A549 (cell line): ENCODE measurements around the gene GNPDA2. TPM values are rescaled to one million over a fixed set of nuclear protein-coding genes. Genes with fewer than 3 reads are reported as not detected.

ENCODE experiments used
- ATAC-seq, 2 experiments: fragments of 200-7000 bp in 1 of 2; fragments of >200 bp in 1 of 2; cut with Nextera tagmentation in 1 of 2; cut with Tn5 transposase in 1 of 2; 3 replicates each; pipeline versions ENCODE4 v1.8.0 to v1.9.1; 2018 to 2020; ENCODE audit warnings: mild to moderate bottlenecking in 1 of 2, moderate library complexity in 1 of 2
- CTCF ChIA-PET: fragments of 300-600 bp; sonication (Branson Sonifier 250); formaldehyde crosslinking; extraction: SDS; loops from one replicate; lab custom pipeline; 2021; ENCODE audit warnings: antibody characterized with exemption, inconsistent platforms; lab: Yijun Ruan, JAX
- POLR2A ChIA-PET: fragments of 350-600 bp; formaldehyde crosslinking; extraction: SDS; loops from one replicate; lab custom pipeline; 2021; ENCODE audit warnings: antibody characterized with exemption, inconsistent platforms; lab: Yijun Ruan, JAX
- DNase-seq, 2 experiments: peaks; one replicate each; pipeline versions ENCODE4 v3.0.0 to v3.0.0-alpha.2; 2011 to 2016; ENCODE audit warnings: low read depth in 1 of 2, low spot score in 1 of 2
- FAIRE-seq: peaks from 2 replicates; lab custom pipeline; 2011; peaks lifted over from hg19 to GRCh38; lab: Jason Lieb, UNC
- H3K27ac ChIP-seq, 2 experiments: fragments of >200 bp; sonication (Bioruptor Twin); formaldehyde crosslinking; 3 replicates each; pipeline ENCODE4 v1.5.1; 2016 to 2017
- H3K4me1 ChIP-seq: fragments of >200 bp; sonication (Bioruptor Twin); formaldehyde crosslinking; 3 replicates; pipeline ENCODE4 v1.6.1; 2016
- H3K4me2 ChIP-seq: fragments of >200 bp; sonication (Bioruptor Twin); formaldehyde crosslinking; 3 replicates; pipeline ENCODE4 v1.6.1; 2016
- H3K4me3 ChIP-seq: fragments of >200 bp; sonication (Bioruptor Twin); formaldehyde crosslinking; 3 replicates; pipeline ENCODE4 v1.5.1; 2016
- H3K9me3 ChIP-seq: fragments of >200 bp; sonication (Bioruptor Twin); formaldehyde crosslinking; 3 replicates; pipeline ENCODE4 v1.6.1; 2016
- BHLHE40 ChIP-seq: IDR thresholded peaks from 2 replicates; pipeline ENCODE4 v1.6.1; 2012; ENCODE audit warnings: low read depth, low read length, inconsistent platforms
- CBX2 ChIP-seq: fragments of 200-600 bp; sonication (generic); IDR thresholded peaks from 2 replicates; pipeline ENCODE4 v1.6.1; 2016; ENCODE audit warnings: low read depth, mild to moderate bottlenecking, borderline replicate concordance
- CBX8 ChIP-seq: fragments of 200-600 bp; sonication (generic); IDR thresholded peaks from 2 replicates; pipeline ENCODE4 v1.6.1; 2016
- CHD4 ChIP-seq: fragments of 200-600 bp; sonication (generic); IDR thresholded peaks from 2 replicates; pipeline ENCODE4 v1.6.1; 2016; ENCODE audit warnings: antibody characterized with exemption, mild to moderate bottlenecking, borderline replicate concordance
- E2F6 ChIP-seq: IDR thresholded peaks from 2 replicates; pipeline ENCODE4 v1.6.1; 2012; ENCODE audit warnings: low read depth, borderline replicate concordance
- EHMT2 ChIP-seq: fragments of 200-600 bp; sonication (generic); IDR thresholded peaks from 2 replicates; pipeline ENCODE4 v1.6.1; 2016; ENCODE audit warnings: antibody characterized with exemption, low read depth, mild to moderate bottlenecking, moderate library complexity
- EP300 ChIP-seq, 2 experiments: fragments of >200 bp; sonication (Bioruptor Twin); formaldehyde crosslinking; IDR thresholded peaks; 2 replicates in 1 of 2; 3 replicates in 1 of 2; pipeline ENCODE4 v1.6.1; 2016 to 2017
- FOXS1 ChIP-seq: fragments of 250-450 bp; sonication (Bioruptor Pico); IDR thresholded peaks from 2 replicates; pipeline ENCODE4 v1.5.0; 2020; ENCODE audit warnings: mild to moderate bottlenecking, moderate library complexity
- HDAC2 ChIP-seq: fragments of 200-600 bp; sonication (generic); IDR thresholded peaks from 2 replicates; pipeline ENCODE4 v1.6.1; 2016
- HEYL ChIP-seq: fragments of 250-450 bp; sonication (Bioruptor Pico); IDR thresholded peaks from 2 replicates; pipeline ENCODE4 v1.8.0; 2021; ENCODE audit warnings: mild to moderate bottlenecking, moderate library complexity
- HMGXB4 ChIP-seq: fragments of 250-450 bp; sonication (Bioruptor Pico); IDR thresholded peaks from 2 replicates; pipeline ENCODE4 v1.5.0; 2021; ENCODE audit warnings: mild to moderate bottlenecking, moderate library complexity, borderline replicate concordance
- HOXA7 ChIP-seq: fragments of 250-450 bp; sonication (Bioruptor Pico); IDR thresholded peaks from 2 replicates; pipeline ENCODE4 v1.5.0; 2020; ENCODE audit warnings: mild to moderate bottlenecking, moderate library complexity
- HOXB13 ChIP-seq: fragments of 250-450 bp; sonication (Bioruptor Pico); IDR thresholded peaks from 2 replicates; pipeline ENCODE4 v1.5.0; 2020; ENCODE audit warnings: low read depth, mild to moderate bottlenecking, moderate library complexity
- JUNB ChIP-seq: fragments of >200 bp; sonication (Bioruptor Twin); formaldehyde crosslinking; IDR thresholded peaks from 2 replicates; pipeline ENCODE4 v1.6.1; 2016
- KDM1A ChIP-seq: fragments of 200-600 bp; sonication (generic); IDR thresholded peaks from 2 replicates; pipeline ENCODE4 v1.6.1; 2016; ENCODE audit warnings: low read depth, mild to moderate bottlenecking
- KDM5A ChIP-seq: fragments of 200-600 bp; sonication (generic); IDR thresholded peaks from 2 replicates; pipeline ENCODE4 v1.6.1; 2016; ENCODE audit warnings: antibody characterized with exemption, mild to moderate bottlenecking
- MAFK ChIP-seq: fragments of 450-650 bp; IDR thresholded peaks from 2 replicates; pipeline ENCODE4 v1.6.1; 2014; ENCODE audit not compliant: partially characterized antibody
- MAX ChIP-seq: IDR thresholded peaks from 2 replicates; pipeline ENCODE4 v1.6.1; 2012
- MAZ ChIP-seq: fragments of 150-350 bp; IDR thresholded peaks from 2 replicates; pipeline ENCODE4 v1.6.1; 2014; ENCODE audit warnings: antibody characterized with exemption, low read depth, low read length, borderline replicate concordance
- MYC ChIP-seq: IDR thresholded peaks from 2 replicates; pipeline ENCODE4 v1.6.1; 2012; ENCODE audit warnings: mild to moderate bottlenecking, inconsistent platforms, low read length, improper control_type of control experiment, borderline replicate concordance
- NFE2L2 ChIP-seq: fragments of 150-350 bp; conservative IDR thresholded peaks from 2 replicates; pipeline ENCODE4 v1.6.1; 2014; ENCODE audit warnings: low read length
- PHF8 ChIP-seq: fragments of 200-600 bp; sonication (generic); IDR thresholded peaks from 2 replicates; pipeline ENCODE4 v1.6.1; 2016; ENCODE audit warnings: low read depth, mild to moderate bottlenecking, antibody characterized with exemption, moderate library complexity, borderline replicate concordance
- RAD21 ChIP-seq, 2 experiments: fragments of >200 bp in 1 of 2; sonication (Bioruptor Twin) in 1 of 2; formaldehyde crosslinking in 1 of 2; IDR thresholded peaks in 1 of 2; conservative IDR thresholded peaks in 1 of 2; 2 replicates in 1 of 2; 3 replicates in 1 of 2; pipeline ENCODE4 v1.6.1; 2012 to 2018; ENCODE audit warnings: inconsistent platforms in 1 of 2
- RCOR1 ChIP-seq: fragments of 150-350 bp; IDR thresholded peaks from 2 replicates; pipeline ENCODE4 v1.6.1; 2014; ENCODE audit warnings: antibody characterized with exemption, low read length, low read depth
- SMC3 ChIP-seq: fragments of >200 bp; sonication (Bioruptor Twin); formaldehyde crosslinking; IDR thresholded peaks from 3 replicates; pipeline ENCODE4 v1.6.1; 2018; ENCODE audit warnings: inconsistent platforms
- SREBF2 ChIP-seq: fragments of 450-650 bp; IDR thresholded peaks from 2 replicates; pipeline ENCODE4 v1.6.1; 2014; ENCODE audit warnings: mild to moderate bottlenecking, moderate library complexity
- ZNF302 ChIP-seq: fragments of 250-450 bp; sonication (Bioruptor Pico); IDR thresholded peaks from 2 replicates; pipeline ENCODE4 v1.9.0; 2021; ENCODE audit warnings: inconsistent platforms, mild to moderate bottlenecking, moderate library complexity
- WGBS: methylation state at CpG from one replicate; pipeline ENCODE4 v1.1.6; 2017; ENCODE audit errors: missing lambda C conversion rate; 5-methylcytosine and 5-hydroxymethylcytosine counted together
- polyA plus RNA-seq, 4 experiments: library from polyadenylated mRNA; depleted of rRNA in 3 of 4; stranded (reverse); fragments of >200 nt; fragmentation: RNase III in 1 of 4; extraction: RNeasy Plus Mini Kit Qiagen cat#74134 plus additional on column Dnase treatment in 1 of 4; gene quantifications; 2 replicates in 3 of 4; 3 replicates in 1 of 4; pipeline ENCODE4 v1.2.3, GENCODE V29; 2011 to 2017
- TF ChIP-seq, protein P1 (sequence below): fragments of >200 bp; sonication (Bioruptor Twin); formaldehyde crosslinking; IDR thresholded peaks from 3 replicates; pipeline ENCODE4 v1.5.1; 2016
- TF ChIP-seq, protein P2 (sequence below): fragments of >200 bp; sonication (Bioruptor Twin); formaldehyde crosslinking; IDR thresholded peaks from 2 replicates; pipeline ENCODE4 v1.6.1; 2016
- TF ChIP-seq, protein P3 (sequence below): fragments of 150-350 bp; IDR thresholded peaks from 2 replicates; pipeline ENCODE4 v1.6.1; 2014; ENCODE audit warnings: low read depth, mild to moderate bottlenecking, low read length

The GNPDA2 gene
- polyA plus RNA-seq, 2 of the 4 experiments (the other 2 are of a cell fraction) = 12.2 to 19.7 TPM

- peak; percentile 1 to 23 for DNase-seq
- no peak overlapping the region for H3K4me2 ChIP-seq
- no peaks in the 10 kb centered on the region for H3K9me3 ChIP-seq
- 23% methylated on average over 8 of the region's 8 CpGs for WGBS
- H3K4me3 ChIP-seq = no peak overlapping the region
- FAIRE-seq = no peak
- CTCF ChIA-PET = interaction anchor here (0.7 to 1.7 kb wide), 4 partner anchors 9 to 69 kb away, joined by 3 to 7 read pairs (median 4); no protein-coding TSS in a partner anchor
- peak; percentile 47 to 61; a peak in 3 of 6 replicates for ATAC-seq
- H3K27ac ChIP-seq = no peak overlapping the region
- POLR2A ChIA-PET = no interaction called here
- TF ChIP-seq BHLHE40 (no peak), MAZ (no peak), FOXS1 (CRISPR knock-in tag) (no peak), CBX2 (no peak), CBX8 (no peak), HOXA7 (no peak), SMC3 (0 out of 3 replicates have a peak, but pooled peaks have one; percentile 17), ZNF302 (CRISPR knock-in tag) (no peak), KDM1A (no peak), HMGXB4 (no peak), HOXB13 (CRISPR knock-in tag) (no peak), CHD4 (no peak), RAD21 (conservative IDR thresholded peaks at IDR 0.05 in 1 of 2, IDR thresholded peaks at IDR 0.05 in 1 of 2) (peak; percentile 40 to 57; a peak in 4 of 5 replicates), NFE2L2 (no peak), SREBF2 (no peak), KDM5A (no peak), HEYL (no peak), HDAC2 (no peak)
- TF ChIP-seq, protein P1, sequence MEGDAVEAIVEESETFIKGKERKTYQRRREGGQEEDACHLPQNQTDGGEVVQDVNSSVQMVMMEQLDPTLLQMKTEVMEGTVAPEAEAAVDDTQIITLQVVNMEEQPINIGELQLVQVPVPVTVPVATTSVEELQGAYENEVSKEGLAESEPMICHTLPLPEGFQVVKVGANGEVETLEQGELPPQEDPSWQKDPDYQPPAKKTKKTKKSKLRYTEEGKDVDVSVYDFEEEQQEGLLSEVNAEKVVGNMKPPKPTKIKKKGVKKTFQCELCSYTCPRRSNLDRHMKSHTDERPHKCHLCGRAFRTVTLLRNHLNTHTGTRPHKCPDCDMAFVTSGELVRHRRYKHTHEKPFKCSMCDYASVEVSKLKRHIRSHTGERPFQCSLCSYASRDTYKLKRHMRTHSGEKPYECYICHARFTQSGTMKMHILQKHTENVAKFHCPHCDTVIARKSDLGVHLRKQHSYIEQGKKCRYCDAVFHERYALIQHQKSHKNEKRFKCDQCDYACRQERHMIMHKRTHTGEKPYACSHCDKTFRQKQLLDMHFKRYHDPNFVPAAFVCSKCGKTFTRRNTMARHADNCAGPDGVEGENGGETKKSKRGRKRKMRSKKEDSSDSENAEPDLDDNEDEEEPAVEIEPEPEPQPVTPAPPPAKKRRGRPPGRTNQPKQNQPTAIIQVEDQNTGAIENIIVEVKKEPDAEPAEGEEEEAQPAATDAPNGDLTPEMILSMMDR = peak; percentile 50
- TF ChIP-seq, protein P2, sequence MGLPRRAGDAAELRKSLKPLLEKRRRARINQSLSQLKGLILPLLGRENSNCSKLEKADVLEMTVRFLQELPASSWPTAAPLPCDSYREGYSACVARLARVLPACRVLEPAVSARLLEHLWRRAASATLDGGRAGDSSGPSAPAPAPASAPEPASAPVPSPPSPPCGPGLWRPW = no peak
- no peaks in the 10 kb centered on the region for H3K4me1 ChIP-seq
Measured at GRCh38 chr4:44760142-44760898, 34.0 kb upstream of the GNPDA2 start.

DNA sequence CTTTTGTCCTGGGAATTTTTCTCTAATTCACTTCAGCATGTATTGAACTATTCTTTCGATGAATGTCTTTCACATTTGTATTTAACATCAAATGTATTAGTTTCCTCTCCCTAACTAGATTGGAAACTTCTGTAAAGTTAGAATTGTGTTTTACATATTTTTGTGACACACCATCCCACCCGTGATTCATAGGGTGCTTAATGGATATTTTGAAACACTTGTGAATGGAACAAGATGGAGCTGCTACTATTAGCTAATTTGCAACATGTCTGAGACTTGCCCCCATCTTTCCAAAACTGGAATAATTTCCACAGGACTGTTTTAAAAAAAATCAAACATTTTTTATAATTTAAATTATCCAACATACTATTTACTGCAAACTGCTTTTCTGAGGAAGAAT lies 30.2 kb upstream of the GNPDA2 start:
- no peak for FAIRE-seq
- H3K4me1 ChIP-seq = no peaks in the 10 kb centered on the region
- H3K4me3 ChIP-seq = no peak overlapping the region
- H3K27ac ChIP-seq = no peak overlapping the region
- CTCF ChIA-PET = no interaction called here
- POLR2A ChIA-PET = no interaction called here
- no peaks in the 10 kb centered on the region for H3K9me3 ChIP-seq
- no peak for DNase-seq
- ATAC-seq = no peak
- 33% methylated on average over 2 of the region's 2 CpGs for WGBS
- H3K4me2 ChIP-seq = no peak overlapping the region
- TF ChIP-seq JUNB (no peak), PHF8 (no peak), E2F6 (no peak), EHMT2 (no peak), MAX (no peak), EP300 (IDR thresholded peaks at IDR 0.05) (no peak), SREBF2 (no peak), RCOR1 (no peak), KDM1A (no peak), MAFK (no peak), MYC (no peak), ZNF302 (CRISPR knock-in tag) (no peak)
- TF ChIP-seq, protein P1 = no peak
- TF ChIP-seq, protein P3, sequence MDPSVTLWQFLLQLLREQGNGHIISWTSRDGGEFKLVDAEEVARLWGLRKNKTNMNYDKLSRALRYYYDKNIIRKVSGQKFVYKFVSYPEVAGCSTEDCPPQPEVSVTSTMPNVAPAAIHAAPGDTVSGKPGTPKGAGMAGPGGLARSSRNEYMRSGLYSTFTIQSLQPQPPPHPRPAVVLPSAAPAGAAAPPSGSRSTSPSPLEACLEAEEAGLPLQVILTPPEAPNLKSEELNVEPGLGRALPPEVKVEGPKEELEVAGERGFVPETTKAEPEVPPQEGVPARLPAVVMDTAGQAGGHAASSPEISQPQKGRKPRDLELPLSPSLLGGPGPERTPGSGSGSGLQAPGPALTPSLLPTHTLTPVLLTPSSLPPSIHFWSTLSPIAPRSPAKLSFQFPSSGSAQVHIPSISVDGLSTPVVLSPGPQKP = no peak
